ENCODE measurements around the gene MCU. TPM values are rescaled to one million over a fixed set of nuclear protein-coding genes. Genes with fewer than 3 reads are reported as not detected.
"Not testable (repeated sequence)": the region's sequence is repeated elsewhere in the genome, so short reads cannot be mapped to it uniquely, and the experiment has no call there.

The MCU gene
- total RNA-seq, 6 experiments from 2014 or later: 6.2 to 14.6 (median 10.4) TPM

GRCh38 chr10:72694476-72695369, 2.8 kb downstream of the MCU start:
- DNase-seq (no peak), ATAC-seq (peak in 1 of 4 donors; percentile 21)
- Histone ChIP-seq H3K27ac (no peak overlapping the region), H3K36me3 (no peaks in the 10 kb centered on the region), H3K27me3 (no peaks in the 10 kb centered on the region), H3K9me3 (no peaks in the 10 kb centered on the region), H3K4me3 (no peak overlapping the region), H3K4me1 (peaks cover 0 to 9% (median 1%) of the 10 kb centered on the region in 4 donors)
- WGBS (ENCODE audit: insufficient coverage, low coverage, low lambda C conversion rate, missing lambda C conversion rate): 26% methylated on average over 6 of the region's 6 CpGs
- intact Hi-C loops (cut with DNase I): no loop called here
- TF ChIP-seq POLR2A (IDR thresholded peaks at IDR 0.05) (no peak), CTCF (IDR thresholded peaks at IDR 0.05) (peak; percentile 23 to 53 (median 42))

- Histone ChIP-seq H3K9me3 (no peaks in the 10 kb centered on the region), H3K4me1 (peaks cover 0 to 9% (median 1%) of the 10 kb centered on the region in 4 donors), H3K4me3 (no peak overlapping the region), H3K27me3 (no peaks in the 10 kb centered on the region), H3K27ac (no peak overlapping the region), H3K36me3 (no peaks in the 10 kb centered on the region)
- ATAC-seq (no peak), DNase-seq (no peak)
- no peak for TF ChIP-seq CTCF (IDR thresholded peaks at IDR 0.05)
- no peak for TF ChIP-seq POLR2A (IDR thresholded peaks at IDR 0.05)
- 74% methylated on average over 2 of the region's 3 CpGs for WGBS (ENCODE audit: insufficient coverage, low coverage, low lambda C conversion rate, missing lambda C conversion rate)
- intact Hi-C loops (cut with DNase I): no loop called here
Measured at GRCh38 chr10:72695496-72695895, 3.6 kb downstream of the MCU start.

- intact Hi-C loops (cut with DNase I): no loop called here
- no peak overlapping the region for H3K4me3 ChIP-seq
- DNase-seq: no peak
- TF ChIP-seq CTCF (IDR thresholded peaks at IDR 0.05) (no peak), POLR2A (IDR thresholded peaks at IDR 0.05) (no peak)
- peaks cover 0 to 9% (median 3%) of the 10 kb centered on the region in 4 donors for H3K4me1 ChIP-seq
- no peaks in the 10 kb centered on the region for H3K9me3 ChIP-seq
- no peak overlapping the region for H3K27ac ChIP-seq
- H3K36me3 ChIP-seq: no peaks in the 10 kb centered on the region
- ATAC-seq: no peak
- no peaks in the 10 kb centered on the region for H3K27me3 ChIP-seq
Measured at GRCh38 chr10:72697716-72698115, 5.8 kb downstream of the MCU start.

GRCh38 chr10:72702465-72702864, 10.5 kb downstream of the MCU start:
- H3K9me3 ChIP-seq; H3K27ac ChIP-seq; H3K36me3 ChIP-seq; ATAC-seq; H3K27me3 ChIP-seq; H3K4me3 ChIP-seq; intact Hi-C loops (cut with DNase I); H3K4me1 ChIP-seq; DNase-seq: not testable (repeated sequence)
- WGBS (ENCODE audit: insufficient coverage, low coverage, low lambda C conversion rate, missing lambda C conversion rate): 100% methylated on average over 1 of the region's 5 CpGs

- DNase-seq (no peak), ATAC-seq (peak in 2 of 4 donors; percentile 46 to 49)
- TF ChIP-seq CTCF (IDR thresholded peaks at IDR 0.05): no peak
- TF ChIP-seq POLR2A (IDR thresholded peaks at IDR 0.05): no peak
- H3K36me3 ChIP-seq: no peaks in the 10 kb centered on the region
- no peaks in the 10 kb centered on the region for H3K9me3 ChIP-seq
- 94% methylated on average over 2 of the region's 3 CpGs for WGBS (ENCODE audit: insufficient coverage, low coverage, low lambda C conversion rate, missing lambda C conversion rate)
- H3K27ac ChIP-seq: no peak overlapping the region
- H3K4me1 ChIP-seq: peaks cover 0 to 2% (median 0%) of the 10 kb centered on the region in 4 donors
- no peak overlapping the region for H3K4me3 ChIP-seq
- intact Hi-C loops (cut with DNase I): no loop called here
- no peaks in the 10 kb centered on the region for H3K27me3 ChIP-seq
Measured at GRCh38 chr10:72702868-72703581, 11.1 kb downstream of the MCU start.
